SHP77 treated with DMSO at 0.1 percent for 48 hours (cell line): ENCODE measurements around the gene SMARCB1.

Source experiments
- DNase-seq: peaks from one replicate; lab custom pipeline; 2025; lab: John Stamatoyannopoulos, UW

The SMARCB1 gene

GRCh38 chr22:23803001-23803819 lies 16.4 kb downstream of the SMARCB1 start:
- DNase-seq, result no peak

- no peak for DNase-seq
Observed at GRCh38 chr22:23804781-23805291, 18.1 kb downstream of the SMARCB1 start.

GRCh38 chr22:23806837-23807236 lies 20.1 kb downstream of the SMARCB1 start:
- no peak for DNase-seq

GRCh38 chr22:23812378-23812777 lies 25.6 kb downstream of the SMARCB1 start:
- no peak for DNase-seq

GRCh38 chr22:23815541-23816155 lies 28.9 kb downstream of the SMARCB1 start:
- no peak for DNase-seq

- no peak for DNase-seq
Observed at GRCh38 chr22:23816156-23816976, 29.6 kb downstream of the SMARCB1 start.

- DNase-seq, result no peak
Observed at GRCh38 chr22:23817146-23817545, 30.4 kb downstream of the SMARCB1 start.

- DNase-seq, result no peak
Observed at GRCh38 chr22:23818541-23818940, 31.8 kb downstream of the SMARCB1 start.

- DNase-seq, result no peak
Observed at GRCh38 chr22:23820748-23821211, 34.0 kb downstream of the SMARCB1 start.

- no peak for DNase-seq
Observed at GRCh38 chr22:23822101-23822671, 35.4 kb downstream of the SMARCB1 start.

GRCh38 chr22:23823331-23823791 lies 36.6 kb downstream of the SMARCB1 start:
- no peak for DNase-seq

GRCh38 chr22:23824476-23825245 lies 37.9 kb downstream of the SMARCB1 start:
- no peak for DNase-seq

- DNase-seq, result no peak
Observed at GRCh38 chr22:23825246-23825905, 38.6 kb downstream of the SMARCB1 start.

GRCh38 chr22:23826510-23827350 lies 40.0 kb downstream of the SMARCB1 start:
- no peak for DNase-seq

GRCh38 chr22:23827351-23827995 lies 40.7 kb downstream of the SMARCB1 start:
- DNase-seq, result no peak

GRCh38 chr22:23828800-23829680 lies 42.3 kb downstream of the SMARCB1 start:
- DNase-seq, result no peak

- no peak for DNase-seq
Observed at GRCh38 chr22:23829845-23830372, 43.1 kb downstream of the SMARCB1 start.

- DNase-seq, result no peak
Observed at GRCh38 chr22:23831261-23831660, 44.5 kb downstream of the SMARCB1 start.
